Diencephalon (tissue), 1 donor: ENCODE results near the gene BLTP3A. TPM values are rescaled to one million over a fixed set of nuclear protein-coding genes. Genes with fewer than 3 reads are reported as not detected.

ENCODE experiments used
- small RNA-seq: library from RNA; depleted of rRNA; stranded (forward); fragments of <200 nt; gene quantifications from one replicate; pipeline ENCODE3, GENCODE V24; 2014
- total RNA-seq: library from RNA; depleted of rRNA; stranded (reverse); fragments of >200 nt; gene quantifications from one replicate; pipeline ENCODE4 v1.2.3, GENCODE V29; 2014

BLTP3A gene
- total RNA-seq: 11.3 TPM

GRCh38 chr6:34791701-34792604 lies at the start of gene BLTP3A:
Gene BLTP3A, plus strand, starts transcription at chr6:34792083. Its CDS starts 168 bp downstream, at chr6:34792251.

Small RNA genes within 50 kb of the gene (small RNA-seq; reads per million reads assigned to genes)
- not detected for gene RF00019

Other genes with a start within 250 kb of the BLTP3A start
- not detected for gene SPDEF, start 235.8 kb upstream of the BLTP3A start, total RNA-seq
- 37.1 TPM for gene ILRUN, start 95.3 kb upstream of the BLTP3A start, total RNA-seq
- gene SNRPC, start 34.6 kb upstream of the BLTP3A start, total RNA-seq: 44.5 TPM
- gene TAF11, start 96.0 kb downstream of the BLTP3A start, total RNA-seq: 32.3 TPM
- gene ANKS1A, start 97.2 kb downstream of the BLTP3A start, total RNA-seq: 30.9 TPM